Natural killer cell (primary cell): ENCODE results near the gene PPP2R2D. TPM values are rescaled to one million over a fixed set of nuclear protein-coding genes. Genes with fewer than 3 reads are reported as not detected.

Source experiments
- ATAC-seq, 3 donors: fragments of 150-1000 bp in 2 of 3; fragments of 200-7000 bp in 1 of 3; cut with Tn5 transposase; 1 replicate in 1 of 3; 2 replicates in 2 of 3; pipeline ENCODE4 v1.10.0; 2021; ENCODE audit warnings: mild to moderate bottlenecking in 2 of 3, moderate library complexity in 2 of 3
- DNase-seq, 2 donors: peaks; one replicate each; pipeline versions ENCODE4 v3.0.0 to v3.0.0-alpha.2; 2013 to 2021; ENCODE audit warnings: mixed read lengths in 1 of 2
- H3K27ac ChIP-seq: one replicate; pipeline ENCODE4 v1.5.1; 2013; ENCODE audit warnings: mild to moderate bottlenecking, low read length
- H3K27me3 ChIP-seq: one replicate; pipeline ENCODE4 v1.6.1; 2013; ENCODE audit warnings: low read length; ENCODE audit not compliant: control insufficient read depth, insufficient read depth
- H3K36me3 ChIP-seq: one replicate; pipeline ENCODE4 v1.6.1; 2013; ENCODE audit warnings: low read length; ENCODE audit not compliant: control insufficient read depth, insufficient read depth
- H3K4me1 ChIP-seq: one replicate; pipeline ENCODE4 v1.6.1; 2013; ENCODE audit warnings: low read length; ENCODE audit not compliant: control insufficient read depth, insufficient read depth
- H3K4me3 ChIP-seq: one replicate; pipeline ENCODE4 v1.5.1; 2013; ENCODE audit warnings: low read length
- H3K9me3 ChIP-seq: one replicate; pipeline ENCODE4 v1.6.1; 2013; ENCODE audit warnings: low read length; ENCODE audit not compliant: control insufficient read depth, insufficient read depth
- H3K27ac Mint-ChIP-seq, 2 donors: one replicate each; pipeline ENCODE4 v1.8.0; 2022; ENCODE audit warnings: mild to moderate bottlenecking in 2 of 2, mixed read lengths in 2 of 2, moderate library complexity in 1 of 2
- H3K27me3 Mint-ChIP-seq, 2 donors: one replicate each; pipeline ENCODE4 v1.8.0; 2022; ENCODE audit warnings: low read depth in 2 of 2, mixed read lengths in 2 of 2
- H3K36me3 Mint-ChIP-seq: one replicate; pipeline ENCODE4 v1.8.0; 2022; ENCODE audit warnings: mixed read lengths
- H3K4me1 Mint-ChIP-seq, 2 donors: one replicate each; pipeline ENCODE4 v1.8.0; 2022; ENCODE audit warnings: mixed read lengths in 2 of 2
- H3K4me3 Mint-ChIP-seq: one replicate; pipeline ENCODE4 v1.8.0; 2022; ENCODE audit warnings: mild to moderate bottlenecking, moderate library complexity, mixed read lengths
- H3K9me3 Mint-ChIP-seq, 2 donors: one replicate each; pipeline ENCODE4 v1.8.0; 2022; ENCODE audit warnings: mixed read lengths in 2 of 2
- CTCF ChIP-seq: fragments of 200-600 bp; IDR thresholded peaks from one replicate; pipeline ENCODE4 v1.8.0; 2022; ENCODE audit warnings: antibody characterized with exemption
- WGBS: methylation state at CpG from one replicate; pipeline ENCODE4 v1.1.7; 2013; ENCODE audit warnings: missing lambda C conversion rate; ENCODE audit not compliant: insufficient coverage; 5-methylcytosine and 5-hydroxymethylcytosine counted together
- intact Hi-C: fragments of 100-400 bp; cut with micrococcal nuclease; formaldehyde crosslinking; loops from one replicate; pipeline ENCODE4 v1.14.2; 2022
- total RNA-seq, 4 donors: library from RNA; stranded (reverse); fragments of 120-200 nt in 1 of 4; gene quantifications; one replicate each; pipeline versions ENCODE4 v1.2.3 to v1.2.4, GENCODE V29; 2013 to 2022

PPP2R2D gene
- total RNA-seq, 3 donors from 2014 or later (not counting 1 experiment from before 2014, with no cell fraction given) = 28.6 to 39.8 (median 35.8) TPM

- no peak for ATAC-seq
- Histone ChIP-seq H3K4me1 (peaks cover 15% of the 10 kb centered on the region), H3K9me3 (no peaks in the 10 kb centered on the region), H3K27me3 (no peaks in the 10 kb centered on the region), H3K36me3 (peaks cover 2% of the 10 kb centered on the region), H3K27ac (no peak overlapping the region), H3K4me3 (no peak overlapping the region)
- Mint-ChIP-seq H3K4me1 (peaks cover 10 to 13% of the 10 kb centered on the region in 2 donors), H3K4me3 (no peak overlapping the region), H3K27me3 (no peaks in the 10 kb centered on the region), H3K9me3 (no peaks in the 10 kb centered on the region), H3K36me3 (no peaks in the 10 kb centered on the region), H3K27ac (no peak overlapping the region)
- TF ChIP-seq CTCF = no peak
- WGBS = 94% methylated on average over 20 of the region's 20 CpGs
- intact Hi-C loops = no loop called here
- no peak for DNase-seq
These were observed 62.5 kb downstream of the PPP2R2D start for GRCh38 chr10:131963350-131963749.

GRCh38 chr10:131963811-131964210 lies 63.0 kb downstream of the PPP2R2D start:
- no peak overlapping the region for H3K4me3 Mint-ChIP-seq
- no peak for ATAC-seq
- no peak overlapping the region for H3K27ac Mint-ChIP-seq

GRCh38 chr10:131964298-131964697 lies 63.5 kb downstream of the PPP2R2D start:
- over 99% methylated on average over 9 of the region's 9 CpGs for WGBS
- H3K4me3 Mint-ChIP-seq = no peak overlapping the region
- no peak overlapping the region for H3K27ac Mint-ChIP-seq
- no peak for TF ChIP-seq CTCF
- H3K27me3 ChIP-seq = no peaks in the 10 kb centered on the region
- H3K4me1 Mint-ChIP-seq = peaks cover 10 to 13% of the 10 kb centered on the region in 2 donors
- H3K4me1 ChIP-seq = peaks cover 15% of the 10 kb centered on the region
- H3K9me3 ChIP-seq = no peaks in the 10 kb centered on the region
- DNase-seq (no peak), ATAC-seq (no peak)
- intact Hi-C loops = no loop called here
- no peaks in the 10 kb centered on the region for H3K36me3 Mint-ChIP-seq
- H3K27ac ChIP-seq = no peak overlapping the region
- H3K9me3 Mint-ChIP-seq = no peaks in the 10 kb centered on the region
- no peak overlapping the region for H3K4me3 ChIP-seq
- H3K27me3 Mint-ChIP-seq = no peaks in the 10 kb centered on the region
- peaks cover 11% of the 10 kb centered on the region for H3K36me3 ChIP-seq

More at GRCh38 chr10:131963811-131964210, 63.0 kb downstream of the PPP2R2D start:
- peaks cover 7% of the 10 kb centered on the region for H3K36me3 ChIP-seq
- peaks cover 15% of the 10 kb centered on the region for H3K4me1 ChIP-seq
- H3K27me3 ChIP-seq = no peaks in the 10 kb centered on the region
- Mint-ChIP-seq H3K9me3 (no peaks in the 10 kb centered on the region), H3K27me3 (no peaks in the 10 kb centered on the region), H3K4me1 (peaks cover 10 to 13% of the 10 kb centered on the region in 2 donors), H3K36me3 (no peaks in the 10 kb centered on the region)
- 93% methylated on average over 9 of the region's 9 CpGs for WGBS
- intact Hi-C loops = no loop called here
- no peak overlapping the region for H3K27ac ChIP-seq
- H3K4me3 ChIP-seq = no peak overlapping the region
- DNase-seq = no peak
- no peak for TF ChIP-seq CTCF
- no peaks in the 10 kb centered on the region for H3K9me3 ChIP-seq

GRCh38 chr10:131968949-131969348 lies 68.1 kb downstream of the PPP2R2D start:
- Mint-ChIP-seq H3K4me3 (no peak overlapping the region), H3K27ac (peak overlapping the region in 1 of 2 donors; percentile 24), H3K4me1 (peaks cover 29 to 37% of the 10 kb centered on the region in 2 donors), H3K9me3 (no peaks in the 10 kb centered on the region), H3K27me3 (no peaks in the 10 kb centered on the region), H3K36me3 (no peaks in the 10 kb centered on the region)
- no peaks in the 10 kb centered on the region for H3K9me3 ChIP-seq
- TF ChIP-seq CTCF = no peak
- H3K36me3 ChIP-seq = peaks cover 16% of the 10 kb centered on the region
- no peak overlapping the region for H3K4me3 ChIP-seq
- intact Hi-C loops = no loop called here
- 98% methylated on average over 13 of the region's 13 CpGs for WGBS
- DNase-seq (no peak), ATAC-seq (no peak)
- H3K27me3 ChIP-seq = no peaks in the 10 kb centered on the region
- no peak overlapping the region for H3K27ac ChIP-seq
- H3K4me1 ChIP-seq = peaks cover 37% of the 10 kb centered on the region
